ENCODE results near the gene IL23R. TPM values are rescaled to one million over a fixed set of nuclear protein-coding genes. Genes with fewer than 3 reads are reported as not detected.

Gene IL23R
- total and polyA plus RNA-seq, 2 donors (not counting 1 experiment from before 2014, with no cell fraction given) = not detected

- CTCF ChIA-PET = no interaction called here
- H3K9ac ChIP-seq (ENCODE audit: low read length) = no peak overlapping the region
These were observed 28.1 kb downstream of the IL23R start for GRCh38 chr1:67194209-67194863.

GRCh38 chr1:67200755-67201154, 34.5 kb downstream of the IL23R start:
- no peak overlapping the region for H3K27ac Mint-ChIP-seq
- H3K9ac ChIP-seq (ENCODE audit: low read length) = no peak overlapping the region
- H3K79me2 ChIP-seq (ENCODE audit: control insufficient read depth, insufficient read depth, low read length) = no peaks in the 10 kb centered on the region
- H3K27ac ChIP-seq (ENCODE audit: low read length in 2 of 2) = no peak overlapping the region
- H3K27me3 Mint-ChIP-seq = peaks cover 9% of the 10 kb centered on the region
- TF ChIP-seq CTCF (IDR thresholded peaks at IDR 0.05) = no peak
- no peak for TF ChIP-seq EZH2 (IDR thresholded peaks at IDR 0.05; ENCODE audit: borderline replicate concordance, insufficient read depth, low read depth, low read length, poor library complexity, severe bottlenecking)
- intact Hi-C loops (cut with micrococcal nuclease) = no loop called here
- ATAC-seq (ENCODE audit: low read depth) = no peak
- no peak overlapping the region for H3K4me2 ChIP-seq (replicated peaks; ENCODE audit: low read depth, low read length, poor library complexity, severe bottlenecking)
- H2AFZ ChIP-seq (ENCODE audit: insufficient read depth, low read depth, low read length, poor library complexity, severe bottlenecking) = no peak overlapping the region
- no peaks in the 10 kb centered on the region for H3K9me3 ChIP-seq (ENCODE audit: control extremely low read depth in 1 of 3, control insufficient read depth in 2 of 3, insufficient read depth in 1 of 3, low read length in 2 of 3)
- no peaks in the 10 kb centered on the region for H3K27me3 ChIP-seq (replicated peaks in 1 of 4; ENCODE audit: control extremely low read depth in 1 of 4, control insufficient read depth in 3 of 4, insufficient read depth in 4 of 4, low read length in 3 of 4)
- CTCF ChIA-PET = no interaction called here
- no peaks in the 10 kb centered on the region for H3K4me1 ChIP-seq (ENCODE audit: control insufficient read depth in 2 of 2, insufficient read depth in 2 of 2, low read length in 2 of 2)
- DNase-seq = no peak
- H3K9me3 Mint-ChIP-seq (ENCODE audit: insufficient read depth) = no peaks in the 10 kb centered on the region
- WGBS (ENCODE audit: insufficient coverage) = no CpG with 5 or more reads among the region's 3 CpGs
- H3K4me3 Mint-ChIP-seq = no peak overlapping the region
- H3K4me1 Mint-ChIP-seq = no peaks in the 10 kb centered on the region
- no peak overlapping the region for H3K4me3 ChIP-seq (ENCODE audit: control extremely low read depth in 1 of 5, extremely low read depth in 1 of 5, insufficient read depth in 1 of 5, low read depth in 2 of 5, low read length in 4 of 5)
- no peaks in the 10 kb centered on the region for H3K36me3 ChIP-seq (replicated peaks in 1 of 2; ENCODE audit: control extremely low read depth in 1 of 2, control insufficient read depth in 1 of 2, extremely low read depth in 1 of 2, insufficient read depth in 2 of 2, low read length in 1 of 2)
- POLR2A ChIA-PET = no interaction called here
- no peaks in the 10 kb centered on the region for H4K20me1 ChIP-seq (ENCODE audit: control insufficient read depth, insufficient read depth, low read length, poor library complexity, severe bottlenecking)

More at GRCh38 chr1:67194209-67194863, 28.1 kb downstream of the IL23R start:
- H3K27ac ChIP-seq (ENCODE audit: low read length in 2 of 2) = no peak overlapping the region
- no peaks in the 10 kb centered on the region for H3K9me3 ChIP-seq (ENCODE audit: control extremely low read depth in 1 of 3, control insufficient read depth in 2 of 3, insufficient read depth in 1 of 3, low read length in 2 of 3)
- no peaks in the 10 kb centered on the region for H3K4me1 ChIP-seq (ENCODE audit: control insufficient read depth in 2 of 2, insufficient read depth in 2 of 2, low read length in 2 of 2)
- no CpG with 5 or more reads among the region's 2 CpGs for WGBS (ENCODE audit: insufficient coverage)
- Mint-ChIP-seq H3K4me1 (no peaks in the 10 kb centered on the region), H3K27me3 (peaks cover 9% of the 10 kb centered on the region), H3K9me3 (ENCODE audit: insufficient read depth) (no peaks in the 10 kb centered on the region), H3K27ac (no peak overlapping the region), H3K4me3 (no peak overlapping the region)
- no peaks in the 10 kb centered on the region for H3K36me3 ChIP-seq (replicated peaks in 1 of 2; ENCODE audit: control extremely low read depth in 1 of 2, control insufficient read depth in 1 of 2, extremely low read depth in 1 of 2, insufficient read depth in 2 of 2, low read length in 1 of 2)
- ATAC-seq (ENCODE audit: low read depth) = no peak
- H3K79me2 ChIP-seq (ENCODE audit: control insufficient read depth, insufficient read depth, low read length) = no peaks in the 10 kb centered on the region
- H3K4me2 ChIP-seq (replicated peaks; ENCODE audit: low read depth, low read length, poor library complexity, severe bottlenecking) = no peak overlapping the region
- H3K4me3 ChIP-seq (ENCODE audit: control extremely low read depth in 1 of 5, extremely low read depth in 1 of 5, insufficient read depth in 1 of 5, low read depth in 2 of 5, low read length in 4 of 5) = no peak overlapping the region
- POLR2A ChIA-PET = no interaction called here
- no peak for DNase-seq
- no peaks in the 10 kb centered on the region for H4K20me1 ChIP-seq (ENCODE audit: control insufficient read depth, insufficient read depth, low read length, poor library complexity, severe bottlenecking)
- no peaks in the 10 kb centered on the region for H3K27me3 ChIP-seq (replicated peaks in 1 of 4; ENCODE audit: control extremely low read depth in 1 of 4, control insufficient read depth in 3 of 4, insufficient read depth in 4 of 4, low read length in 3 of 4)
- no peak for TF ChIP-seq CTCF (IDR thresholded peaks at IDR 0.05)
- TF ChIP-seq EZH2 (IDR thresholded peaks at IDR 0.05; ENCODE audit: borderline replicate concordance, insufficient read depth, low read depth, low read length, poor library complexity, severe bottlenecking) = no peak
- H2AFZ ChIP-seq (ENCODE audit: insufficient read depth, low read depth, low read length, poor library complexity, severe bottlenecking) = no peak overlapping the region
- intact Hi-C loops (cut with micrococcal nuclease) = no loop called here
